HG02973 (cell line): Measurements from ENCODE around the gene ALDH2.
"Not testable (repeated sequence)": the region's sequence is repeated elsewhere in the genome, so short reads cannot be mapped to it uniquely, and the experiment has no call there.

Source experiments
- ATAC-seq: cut with Tn5 transposase; IDR thresholded peaks from one replicate; pipeline ENCODE4 v1.9.1; 2021; ENCODE audit warnings: moderate library complexity; ENCODE audit not compliant: unreplicated experiment

Gene ALDH2

GRCh38 chr12:111766608-111767361 is at the start of gene ALDH2:
ALDH2 (plus strand) TSS chr12:111766933; CDS start chr12:111766983, 50 bp downstream.
- ATAC-seq, result no peak

GRCh38 chr12:111719316-111719715 is 47.4 kb upstream of the ALDH2 start:
- ATAC-seq, result not testable (repeated sequence)

- ATAC-seq, result no peak
These were observed 46.3 kb upstream of the ALDH2 start for GRCh38 chr12:111720457-111720856.

GRCh38 chr12:111723646-111724360 is 42.9 kb upstream of the ALDH2 start:
- not testable (repeated sequence) for ATAC-seq

- ATAC-seq, result no peak
These were observed 37.9 kb upstream of the ALDH2 start for GRCh38 chr12:111728795-111729194.

GRCh38 chr12:111730420-111730819 is 36.3 kb upstream of the ALDH2 start:
- no peak for ATAC-seq

- no peak for ATAC-seq
These were observed 33.9 kb upstream of the ALDH2 start for GRCh38 chr12:111732786-111733185.

GRCh38 chr12:111733340-111733915 is 33.3 kb upstream of the ALDH2 start:
- ATAC-seq, result no peak

- ATAC-seq, result not testable (repeated sequence)
These were observed 27.2 kb upstream of the ALDH2 start for GRCh38 chr12:111739524-111739923.

GRCh38 chr12:111741235-111741812 is 25.4 kb upstream of the ALDH2 start:
- ATAC-seq, result no peak

GRCh38 chr12:111745211-111745610 is 21.5 kb upstream of the ALDH2 start:
- no peak for ATAC-seq

- ATAC-seq, result no peak
These were observed 19.4 kb upstream of the ALDH2 start for GRCh38 chr12:111747333-111747732.

GRCh38 chr12:111748151-111748672 is 18.5 kb upstream of the ALDH2 start:
- no peak for ATAC-seq

- no peak for ATAC-seq
These were observed 17.9 kb upstream of the ALDH2 start for GRCh38 chr12:111748867-111749266.

- ATAC-seq, result no peak
These were observed 17.3 kb upstream of the ALDH2 start for GRCh38 chr12:111749391-111749790.

- no peak for ATAC-seq
These were observed 13.4 kb upstream of the ALDH2 start for GRCh38 chr12:111753144-111753881.

- no peak for ATAC-seq
These were observed 12.1 kb upstream of the ALDH2 start for GRCh38 chr12:111754671-111755070.

GRCh38 chr12:111756196-111756595 is 10.5 kb upstream of the ALDH2 start:
- no peak for ATAC-seq

GRCh38 chr12:111756681-111757080 is 10.1 kb upstream of the ALDH2 start:
- no peak for ATAC-seq

GRCh38 chr12:111757361-111758119 is 9.2 kb upstream of the ALDH2 start:
- ATAC-seq, result no peak
